Stimulated activated naive CD8-positive, alpha-beta T cell treated with anti-CD3 and anti-CD28 coated beads, Interleukin-15, amount 100 ng/mL, for 72 hours (primary cell): ENCODE results near the gene MRLN.
"Not testable (repeated sequence)": the region's sequence is repeated elsewhere in the genome, so short reads cannot be mapped to it uniquely, and the experiment has no call there.

Source experiments
- ATAC-seq: fragments of 150-1000 bp; cut with Tn5 transposase; 2 replicates; pipeline ENCODE4 v1.10.0; 2021; ENCODE audit warnings: mild to moderate bottlenecking, moderate library complexity
- DNase-seq, 2 donors: peaks; one replicate each; pipeline ENCODE4 v3.0.0; 2021 to 2022
- H3K27ac Mint-ChIP-seq, 2 donors: one replicate each; pipeline ENCODE4 v1.8.0; 2022; ENCODE audit warnings: mild to moderate bottlenecking in 2 of 2, mixed read lengths in 2 of 2, moderate library complexity in 2 of 2
- H3K27me3 Mint-ChIP-seq: one replicate; pipeline ENCODE4 v1.8.0; 2022; ENCODE audit warnings: mixed read lengths
- H3K4me1 Mint-ChIP-seq: one replicate; pipeline ENCODE4 v1.8.0; 2022; ENCODE audit warnings: mild to moderate bottlenecking, mixed read lengths
- H3K4me3 Mint-ChIP-seq, 2 donors: one replicate each; pipeline ENCODE4 v1.8.0; 2022; ENCODE audit warnings: mild to moderate bottlenecking in 2 of 2, mixed read lengths in 2 of 2, moderate library complexity in 1 of 2
- H3K9me3 Mint-ChIP-seq, 2 donors: one replicate each; pipeline ENCODE4 v1.8.0; 2022; ENCODE audit warnings: mixed read lengths in 2 of 2

MRLN gene

DNA sequence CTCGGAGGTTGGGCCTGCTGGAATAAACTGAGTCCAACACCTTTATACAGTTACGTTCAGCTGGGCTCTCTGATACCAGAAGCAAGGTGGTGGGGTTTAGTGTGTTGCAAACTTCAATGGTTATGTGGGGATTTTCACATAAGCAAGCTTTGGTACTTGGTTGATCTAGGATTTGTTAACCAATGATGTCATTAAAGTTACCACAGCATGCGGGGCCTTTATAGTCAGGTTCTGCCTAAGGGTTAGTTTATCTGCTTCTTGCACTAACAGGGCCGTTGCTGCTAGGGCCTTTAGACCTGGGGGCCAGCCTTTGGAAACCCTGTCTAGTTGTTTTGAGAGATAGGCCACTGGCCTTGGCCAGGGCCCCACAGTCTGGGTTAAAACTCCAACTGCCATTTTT is 24.1 kb downstream of the MRLN start:
- H3K9me3 Mint-ChIP-seq, H3K27ac Mint-ChIP-seq, DNase-seq, H3K4me3 Mint-ChIP-seq, H3K27me3 Mint-ChIP-seq, H3K4me1 Mint-ChIP-seq, ATAC-seq: not testable (repeated sequence)

DNA sequence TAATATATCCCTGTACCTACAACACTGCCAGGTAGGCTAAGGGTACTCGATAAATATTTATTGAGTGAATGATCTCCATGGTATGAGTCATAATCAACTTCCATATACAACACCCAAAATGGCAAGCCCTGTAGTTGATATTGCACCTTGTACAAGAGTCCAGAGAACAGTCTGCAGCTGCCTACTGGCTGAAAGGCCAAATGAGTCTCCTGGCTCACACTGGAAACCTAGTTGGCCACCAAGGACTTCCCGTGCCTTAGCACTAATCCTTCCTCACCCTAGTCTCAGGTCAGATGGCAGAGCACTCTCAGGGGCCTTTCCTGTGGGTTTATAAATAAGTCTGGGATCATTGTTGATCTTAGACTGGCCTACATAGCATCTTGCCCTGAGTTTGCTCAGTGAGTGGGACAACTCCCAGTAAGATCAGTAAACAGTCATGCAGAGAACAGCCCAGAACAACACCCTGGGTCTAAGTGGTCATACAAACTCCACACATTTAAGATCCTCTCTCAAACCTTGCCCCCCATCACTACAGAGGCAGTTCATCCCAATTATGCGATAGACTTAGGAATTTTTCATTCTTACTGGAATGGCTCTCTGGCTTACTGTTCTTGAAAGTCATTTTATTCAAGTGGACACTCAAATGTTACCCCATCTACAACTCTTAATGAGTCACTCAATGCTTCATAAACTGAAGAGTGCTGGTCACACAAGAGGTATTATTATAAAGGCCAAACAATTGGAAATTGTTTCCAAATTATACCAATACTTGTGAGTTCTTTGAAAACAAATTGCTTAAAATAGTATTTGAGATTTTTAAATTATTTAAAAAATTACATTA is 28.9 kb downstream of the MRLN start:
- ATAC-seq (no peak), DNase-seq (no peak)
- no peaks in the 10 kb centered on the region for H3K9me3 Mint-ChIP-seq
- H3K27me3 Mint-ChIP-seq = peaks cover 7% of the 10 kb centered on the region
- no peaks in the 10 kb centered on the region for H3K4me1 Mint-ChIP-seq
- no peak overlapping the region for H3K4me3 Mint-ChIP-seq
- H3K27ac Mint-ChIP-seq = no peak overlapping the region

- Mint-ChIP-seq H3K4me3 (no peak overlapping the region), H3K4me1 (no peaks in the 10 kb centered on the region), H3K9me3 (no peaks in the 10 kb centered on the region), H3K27me3 (peaks cover 30% of the 10 kb centered on the region), H3K27ac (no peak overlapping the region)
- ATAC-seq = no peak
- no peak for DNase-seq
Measured at GRCh38 chr10:59720377-59720776, 32.9 kb downstream of the MRLN start.

DNA sequence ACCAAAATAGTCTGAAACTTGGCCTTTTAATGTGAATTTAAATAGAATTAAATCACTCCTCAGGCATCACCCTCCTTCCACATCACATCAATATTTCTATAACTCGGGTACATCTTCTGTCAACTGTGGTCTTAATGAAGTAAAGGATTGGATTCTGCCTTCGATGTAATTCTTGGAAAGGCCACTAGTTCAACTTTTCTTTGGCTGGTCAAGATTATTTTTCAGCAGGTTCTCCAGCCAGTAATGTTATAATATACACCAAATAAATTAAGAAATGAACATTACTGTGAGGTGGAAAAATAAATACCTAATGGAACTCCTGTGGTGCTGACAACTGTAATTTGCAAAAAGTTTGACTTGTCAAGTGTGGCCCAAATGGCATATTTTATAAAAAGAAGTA is 33.9 kb downstream of the MRLN start:
- H3K9me3 Mint-ChIP-seq = no peaks in the 10 kb centered on the region
- H3K4me1 Mint-ChIP-seq = no peaks in the 10 kb centered on the region
- ATAC-seq (no peak), DNase-seq (no peak)
- no peak overlapping the region for H3K4me3 Mint-ChIP-seq
- peaks cover 34% of the 10 kb centered on the region for H3K27me3 Mint-ChIP-seq
- H3K27ac Mint-ChIP-seq = no peak overlapping the region

GRCh38 chr10:59718257-59718656 is 35.0 kb downstream of the MRLN start:
- no peak for ATAC-seq
- peaks cover 45% of the 10 kb centered on the region for H3K27me3 Mint-ChIP-seq

GRCh38 chr10:59713196-59713821 is 39.9 kb downstream of the MRLN start:
- Mint-ChIP-seq H3K4me3 (no peak overlapping the region), H3K9me3 (no peaks in the 10 kb centered on the region), H3K4me1 (peaks cover 6% of the 10 kb centered on the region), H3K27ac (no peak overlapping the region), H3K27me3 (peaks cover 82% of the 10 kb centered on the region)
- ATAC-seq (no peak), DNase-seq (no peak)

More at GRCh38 chr10:59718257-59718656, 35.0 kb downstream of the MRLN start:
- no peak for DNase-seq
- no peak overlapping the region for H3K27ac Mint-ChIP-seq
- no peak overlapping the region for H3K4me3 Mint-ChIP-seq
- no peaks in the 10 kb centered on the region for H3K9me3 Mint-ChIP-seq
- no peaks in the 10 kb centered on the region for H3K4me1 Mint-ChIP-seq

DNA sequence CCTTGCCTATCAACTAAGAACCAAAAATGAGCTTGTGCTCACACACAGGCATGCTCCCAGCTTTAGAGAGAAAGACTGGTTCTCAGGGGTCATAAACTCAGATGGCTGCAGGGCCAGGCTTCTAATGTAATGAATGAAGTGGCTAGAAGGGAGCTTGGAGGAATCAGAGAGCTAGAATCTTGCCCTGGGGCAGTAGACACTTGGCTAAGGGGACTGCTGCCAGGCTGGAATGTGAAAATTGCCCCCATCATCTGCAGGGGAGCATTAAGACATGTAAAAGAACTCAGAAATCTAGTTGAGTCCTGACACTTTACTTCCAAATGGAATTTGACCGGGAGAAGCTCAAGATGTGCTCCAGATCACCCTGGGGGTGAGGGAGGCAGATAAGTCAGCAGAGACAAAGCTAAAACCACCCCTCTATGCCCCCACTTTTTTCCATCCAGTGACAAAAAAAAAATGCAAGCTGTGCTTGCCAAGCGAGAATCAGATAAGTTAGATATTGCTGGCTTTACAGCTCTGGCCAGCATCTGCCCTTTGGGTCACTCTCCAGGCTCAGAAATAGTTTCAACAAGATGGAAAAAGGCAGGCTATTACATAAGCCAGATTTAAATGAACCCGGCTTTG is 41.3 kb downstream of the MRLN start:
- Mint-ChIP-seq H3K27ac (no peak overlapping the region), H3K9me3 (no peaks in the 10 kb centered on the region), H3K4me1 (peaks cover 6% of the 10 kb centered on the region), H3K27me3 (peaks cover 85% of the 10 kb centered on the region), H3K4me3 (no peak overlapping the region)
- DNase-seq = no peak
- ATAC-seq = no peak

DNA sequence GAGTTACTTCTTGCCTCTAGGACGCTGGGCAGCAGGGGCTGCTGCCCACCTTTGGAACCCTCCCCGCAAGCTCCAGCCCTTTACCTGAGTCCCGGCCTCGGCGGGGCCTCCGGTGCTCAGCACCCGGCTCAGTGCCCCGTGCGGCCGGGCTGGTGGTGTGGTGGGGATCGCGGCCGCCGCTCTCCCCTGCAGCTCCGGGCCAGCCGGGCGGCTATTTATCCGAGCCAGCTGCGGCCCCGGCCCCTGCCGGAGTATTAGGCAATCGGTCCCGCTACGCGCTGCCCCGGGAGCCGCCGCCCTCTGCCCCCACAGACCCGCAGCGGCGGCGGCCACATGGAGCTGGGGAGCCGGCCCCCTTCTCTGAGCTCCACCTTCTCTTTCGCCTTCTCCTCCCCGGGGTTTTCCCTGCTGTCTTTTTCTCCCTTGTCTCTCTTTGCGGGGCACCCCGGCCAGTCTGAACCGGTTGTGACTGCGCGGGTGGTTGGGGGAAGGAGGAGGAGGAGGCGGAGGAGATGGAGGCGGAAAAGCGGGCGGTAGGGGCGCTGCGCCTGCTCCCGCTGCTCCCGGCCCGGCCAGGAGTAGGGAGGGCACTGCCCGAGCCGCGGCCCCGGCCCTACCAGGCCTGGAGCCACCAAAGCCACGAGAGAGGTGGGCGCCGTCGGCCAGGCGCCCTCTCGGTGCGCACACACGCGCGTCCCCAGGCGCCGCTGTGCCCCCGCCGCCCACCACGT is 43.7 kb downstream of the MRLN start, which contains the start of gene SLC16A9:
SLC16A9 (minus strand) TSS at position 456 of the 731 bp plus-strand sequence. CDS start 25,559 bp downstream, outside the sequence.
- peak; percentile 48 to 76 for DNase-seq
- peak; percentile 92 for ATAC-seq
- peak within 1 kb of the TSS; percentile 83 to 86 for H3K4me3 Mint-ChIP-seq
- no peaks in the 10 kb centered on the region for H3K9me3 Mint-ChIP-seq
- peak within 1 kb of the TSS in 1 of 2 donors; percentile 76 for H3K27ac Mint-ChIP-seq
- H3K27me3 Mint-ChIP-seq = peaks cover 87% of the 10 kb centered on the region
- peaks cover 6% of the 10 kb centered on the region for H3K4me1 Mint-ChIP-seq

DNA sequence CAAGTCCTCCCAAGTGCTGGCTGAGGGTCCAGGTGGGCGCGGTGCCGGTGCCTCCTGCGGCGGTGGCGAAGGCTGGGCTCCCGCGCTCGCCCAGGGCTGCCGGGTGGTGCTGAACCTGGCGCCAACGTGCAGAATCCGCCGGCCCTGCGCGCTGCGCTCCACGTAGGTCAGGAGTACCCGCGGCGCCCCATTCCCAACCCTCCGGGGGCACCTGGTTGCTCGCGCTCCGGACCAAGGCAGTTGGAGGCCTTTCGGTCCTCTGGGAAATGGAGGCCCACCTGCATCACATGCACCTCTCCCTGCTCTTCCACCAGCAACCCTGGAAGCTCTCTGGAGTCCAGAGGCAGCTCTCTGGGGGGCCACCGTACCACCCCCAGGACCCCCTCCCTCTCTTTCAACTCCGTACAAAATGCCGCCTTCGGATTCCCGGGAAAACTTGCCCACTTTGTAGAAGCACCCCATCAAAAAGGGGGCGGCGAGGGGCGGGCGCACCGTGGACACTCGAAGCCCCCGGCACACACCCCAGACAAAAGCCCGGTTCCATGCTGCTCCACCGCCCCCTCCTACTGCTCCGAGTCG is 44.4 kb downstream of the MRLN start:
- H3K4me3 Mint-ChIP-seq = peak overlapping the region; percentile 83 to 86
- ATAC-seq = peak; percentile 40
- peak overlapping the region in 1 of 2 donors; percentile 76 for H3K27ac Mint-ChIP-seq

DNA sequence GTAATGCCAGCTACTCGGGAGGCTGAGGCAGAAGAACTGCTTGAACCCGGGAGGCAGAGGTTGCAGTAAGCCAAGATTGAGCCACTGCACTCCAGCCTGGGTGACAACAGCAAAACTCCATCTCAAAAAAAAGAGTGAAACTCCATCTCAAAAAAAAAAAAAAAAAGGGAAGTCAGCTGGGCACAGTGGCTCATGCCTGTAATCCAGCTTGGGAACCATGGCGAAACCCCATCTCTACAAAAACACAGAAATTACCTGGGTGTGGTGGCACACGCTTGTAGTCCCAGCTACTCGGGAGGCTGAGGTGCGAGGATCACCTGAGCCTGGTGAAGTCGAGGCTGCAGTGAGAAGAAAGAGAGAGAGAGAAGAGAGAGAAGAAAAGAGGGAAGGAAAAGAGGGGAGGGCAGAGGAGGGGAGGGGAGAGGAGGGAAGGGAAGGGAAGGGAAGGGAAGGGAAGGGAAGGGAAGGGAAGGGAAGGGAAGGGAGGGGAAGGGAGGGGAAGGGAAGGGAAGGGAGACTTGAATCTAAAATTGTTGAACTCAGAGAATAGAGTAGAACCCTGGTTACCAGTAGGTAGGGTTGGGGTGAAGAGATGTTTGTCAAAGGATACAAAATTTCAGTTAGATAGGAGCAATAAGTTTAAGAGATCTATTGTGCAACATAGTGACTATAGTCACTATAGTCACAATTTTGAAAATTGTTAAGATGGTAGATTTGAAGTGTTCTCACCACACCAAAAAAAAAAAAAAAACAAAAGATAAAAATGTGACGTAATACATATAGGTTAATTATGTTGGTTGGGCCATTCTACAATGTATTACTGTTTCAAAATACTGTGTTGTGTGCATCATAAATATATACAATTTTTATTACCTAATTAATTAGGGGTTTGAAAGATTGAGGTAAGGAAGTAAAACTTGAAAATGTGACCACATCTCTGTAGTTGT is 46.1 kb downstream of the MRLN start:
- Mint-ChIP-seq H3K4me1 (peaks cover 6% of the 10 kb centered on the region), H3K27me3 (peaks cover 70% of the 10 kb centered on the region), H3K4me3 (no peak overlapping the region), H3K27ac (no peak overlapping the region), H3K9me3 (no peaks in the 10 kb centered on the region)
- no peak for ATAC-seq
- DNase-seq = no peak

More for the DNA sequence above, 44.4 kb downstream of the MRLN start:
- Mint-ChIP-seq H3K4me1 (peaks cover 6% of the 10 kb centered on the region), H3K9me3 (no peaks in the 10 kb centered on the region), H3K27me3 (peaks cover 86% of the 10 kb centered on the region)
- DNase-seq = peak in 1 of 2 donors; percentile 5

DNA sequence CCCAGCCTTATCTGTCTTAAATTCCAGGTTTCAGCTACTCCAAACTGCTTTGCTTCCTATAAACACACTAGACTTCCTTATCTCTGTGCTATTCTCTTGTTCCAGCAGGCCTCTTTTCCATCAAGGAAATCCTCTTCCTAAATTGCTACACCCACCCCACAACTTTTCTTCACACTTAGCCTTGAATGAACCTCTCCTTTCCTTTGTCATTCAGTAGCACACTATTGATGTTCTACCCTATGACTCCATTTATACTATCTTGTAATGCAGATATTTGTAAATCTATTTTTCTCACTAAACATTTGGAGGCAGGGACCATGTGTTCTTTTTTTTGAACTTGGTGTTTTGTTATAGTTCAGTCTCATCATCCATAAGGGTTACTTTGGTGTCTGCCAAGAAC is 47.3 kb downstream of the MRLN start:
- Mint-ChIP-seq H3K4me3 (no peak overlapping the region), H3K27me3 (peaks cover 64% of the 10 kb centered on the region), H3K9me3 (no peaks in the 10 kb centered on the region), H3K4me1 (peaks cover 6% of the 10 kb centered on the region), H3K27ac (peak overlapping the region in 1 of 2 donors; percentile 2)
- ATAC-seq (no peak), DNase-seq (no peak)

- peaks cover 63% of the 10 kb centered on the region for H3K27me3 Mint-ChIP-seq
- ATAC-seq (no peak), DNase-seq (no peak)
- H3K27ac Mint-ChIP-seq = no peak overlapping the region
- H3K4me1 Mint-ChIP-seq = peaks cover 6% of the 10 kb centered on the region
- no peak overlapping the region for H3K4me3 Mint-ChIP-seq
- no peaks in the 10 kb centered on the region for H3K9me3 Mint-ChIP-seq
Measured at GRCh38 chr10:59704630-59705029, 48.6 kb downstream of the MRLN start.

DNA sequence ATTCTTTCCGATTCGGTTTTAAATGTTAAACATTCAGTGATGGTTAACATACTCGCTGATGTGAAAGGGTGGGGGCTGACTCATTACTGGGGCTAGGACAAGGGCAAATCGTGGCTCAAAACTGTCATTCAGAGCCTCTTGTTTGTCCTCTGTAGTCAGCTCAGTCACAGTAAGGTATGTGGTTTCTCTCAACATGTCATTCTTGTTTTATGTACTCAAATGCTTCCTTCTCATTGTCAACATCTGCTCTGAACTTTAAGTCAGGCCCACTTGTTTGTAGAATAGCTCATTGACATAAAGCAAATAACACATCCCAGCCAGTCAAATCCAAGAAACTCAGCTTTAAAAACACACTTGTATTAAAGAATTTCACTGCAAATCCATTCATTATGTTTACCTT is 50.9 kb downstream of the MRLN start:
- H3K4me3 Mint-ChIP-seq = no peak overlapping the region
- no peaks in the 10 kb centered on the region for H3K4me1 Mint-ChIP-seq
- H3K9me3 Mint-ChIP-seq = no peaks in the 10 kb centered on the region
- H3K27me3 Mint-ChIP-seq = peaks cover 56% of the 10 kb centered on the region
- ATAC-seq (peak; percentile 52), DNase-seq (no peak)
- no peak overlapping the region for H3K27ac Mint-ChIP-seq

DNA sequence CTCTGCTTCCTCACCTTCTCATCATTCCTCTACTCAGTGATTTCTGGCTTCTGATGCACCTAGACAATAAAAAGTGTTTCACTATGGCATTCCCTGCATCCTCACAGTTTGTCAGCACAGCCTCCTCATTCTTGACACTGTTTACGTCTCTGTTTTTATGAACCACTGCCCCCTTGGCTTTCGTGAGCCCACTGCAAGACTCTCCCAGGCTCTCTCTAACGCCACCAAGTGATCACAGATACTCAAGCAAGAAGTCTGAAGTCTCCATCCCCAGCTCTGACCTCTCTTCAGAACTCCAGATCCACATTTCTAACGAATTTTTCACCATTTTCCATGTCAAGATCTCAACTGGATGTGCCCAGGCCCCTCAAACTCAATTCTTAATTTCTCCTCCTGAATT is 52.5 kb downstream of the MRLN start:
- H3K9me3 Mint-ChIP-seq = no peaks in the 10 kb centered on the region
- peaks cover 40% of the 10 kb centered on the region for H3K27me3 Mint-ChIP-seq
- H3K4me1 Mint-ChIP-seq = no peaks in the 10 kb centered on the region
- no peak for DNase-seq
- H3K4me3 Mint-ChIP-seq = no peak overlapping the region
- ATAC-seq = no peak
- H3K27ac Mint-ChIP-seq = no peak overlapping the region
